Gastroesophageal sphincter (tissue), 4 donors: ENCODE measurements around the gene MYOG. TPM values are rescaled to one million over a fixed set of nuclear protein-coding genes. Genes with fewer than 3 reads are reported as not detected.

ENCODE experiments used
- ATAC-seq: fragments of 150-250 bp; one replicate; pipeline ENCODE4 v1.9.1; 2016; ENCODE audit warnings: mild to moderate bottlenecking, moderate library complexity
- H3K27ac ChIP-seq, 4 donors: fragments of 200-600 bp; sonication (generic) in 3 of 4; 1 replicate in 3 of 4; 2 replicates in 1 of 4; pipeline ENCODE4 v1.5.1; 2016 to 2019
- H3K27me3 ChIP-seq: fragments of 200-600 bp; sonication (generic); one replicate; pipeline ENCODE4 v1.5.1; 2019
- H3K36me3 ChIP-seq, 2 donors: fragments of 200-600 bp; sonication (generic); one replicate each; pipeline ENCODE4 v1.5.1; 2019; ENCODE audit warnings: control low read depth in 1 of 2
- H3K4me1 ChIP-seq, 3 donors: fragments of 200-600 bp; sonication (generic); 1 replicate in 2 of 3; 2 replicates in 1 of 3; pipeline ENCODE4 v1.5.1; 2016 to 2019; ENCODE audit warnings: control low read depth in 2 of 3
- H3K4me3 ChIP-seq, 2 donors: fragments of 200-600 bp; sonication (generic); one replicate each; pipeline ENCODE4 v1.5.1; 2019; ENCODE audit warnings: mild to moderate bottlenecking in 1 of 2, moderate library complexity in 1 of 2
- H3K9me3 ChIP-seq, 3 donors: fragments of 200-600 bp; sonication (generic); one replicate each; pipeline ENCODE4 v1.5.1; 2017 to 2019; ENCODE audit warnings: control low read depth in 2 of 3
- EP300 ChIP-seq: sonication (generic); formaldehyde crosslinking; IDR thresholded peaks from one replicate; pipeline ENCODE4 v1.6.1; 2017; ENCODE audit warnings: antibody characterized with exemption, mild to moderate bottlenecking
- POLR2A ChIP-seq, 2 donors: fragments of 450-650 bp; IDR thresholded peaks; one replicate each; pipeline ENCODE4 v1.6.1; 2017; ENCODE audit warnings: antibody characterized with exemption in 2 of 2, mild to moderate bottlenecking in 2 of 2, moderate library complexity in 1 of 2
- POLR2AphosphoS5 ChIP-seq: sonication (generic); formaldehyde crosslinking; IDR thresholded peaks from one replicate; pipeline ENCODE4 v1.6.1; 2017; ENCODE audit warnings: antibody characterized with exemption
- WGBS, 2 donors: methylation state at CpG; one replicate each; pipeline ENCODE4 v1.1.5; 2018; ENCODE audit warnings: low coverage in 1 of 2; 5-methylcytosine and 5-hydroxymethylcytosine counted together
- total RNA-seq, 4 donors: library from RNA; depleted of rRNA; stranded (reverse); fragments of >200 nt; gene quantifications; one replicate each; pipeline ENCODE4 v1.1.0, GENCODE V29; 2016
- TF ChIP-seq, protein P1 (sequence below), 4 experiments: fragments of 200-600 bp in 2 of 4; fragments of 450-650 bp in 2 of 4; sonication (generic) in 1 of 4; IDR thresholded peaks; one replicate each; pipeline ENCODE4 v1.5.1; 2017 to 2019; ENCODE audit warnings: antibody characterized with exemption in 4 of 4, mild to moderate bottlenecking in 2 of 4, moderate library complexity in 2 of 4

MYOG gene
- total RNA-seq, 4 donors from 2014 or later, result 0.35 TPM; not detected in 3

DNA sequence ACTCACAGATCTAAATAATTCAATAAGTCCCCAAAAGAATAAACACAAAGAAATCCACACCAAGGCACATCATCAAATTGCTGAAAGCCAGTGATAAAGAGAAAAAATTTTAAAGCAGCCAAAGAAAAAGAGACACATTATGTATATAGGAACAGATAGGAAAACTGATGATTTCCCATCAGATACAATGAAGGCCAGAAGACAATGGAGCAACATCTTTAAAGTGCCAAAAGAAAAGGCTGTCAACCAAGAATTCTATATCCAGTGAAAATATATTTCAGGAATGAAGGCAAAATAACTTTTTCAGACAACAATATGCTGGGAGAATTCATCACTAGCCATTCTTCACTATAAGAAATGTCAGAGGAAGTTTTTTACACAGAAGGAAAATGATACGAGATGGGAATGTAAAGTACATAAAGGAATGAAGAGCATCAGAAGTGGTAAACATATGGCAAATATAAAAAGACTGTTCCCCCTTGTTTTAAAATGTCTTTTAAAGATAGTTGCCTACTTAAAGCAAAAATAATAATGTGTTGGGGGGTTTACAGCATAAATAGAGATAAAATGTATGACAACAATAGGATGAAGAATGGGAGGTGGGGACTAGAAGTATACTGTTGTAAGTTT, 9.4 kb upstream of the MYOG start:
- WGBS, 2 donors, result 80 to 100% methylated on average over 1 of the region's 1 CpG
- no peak for ATAC-seq
- peaks cover 0 to 20% (median 0%) of the 10 kb centered on the region in 3 donors for H3K9me3 ChIP-seq
- TF ChIP-seq, protein P1, sequence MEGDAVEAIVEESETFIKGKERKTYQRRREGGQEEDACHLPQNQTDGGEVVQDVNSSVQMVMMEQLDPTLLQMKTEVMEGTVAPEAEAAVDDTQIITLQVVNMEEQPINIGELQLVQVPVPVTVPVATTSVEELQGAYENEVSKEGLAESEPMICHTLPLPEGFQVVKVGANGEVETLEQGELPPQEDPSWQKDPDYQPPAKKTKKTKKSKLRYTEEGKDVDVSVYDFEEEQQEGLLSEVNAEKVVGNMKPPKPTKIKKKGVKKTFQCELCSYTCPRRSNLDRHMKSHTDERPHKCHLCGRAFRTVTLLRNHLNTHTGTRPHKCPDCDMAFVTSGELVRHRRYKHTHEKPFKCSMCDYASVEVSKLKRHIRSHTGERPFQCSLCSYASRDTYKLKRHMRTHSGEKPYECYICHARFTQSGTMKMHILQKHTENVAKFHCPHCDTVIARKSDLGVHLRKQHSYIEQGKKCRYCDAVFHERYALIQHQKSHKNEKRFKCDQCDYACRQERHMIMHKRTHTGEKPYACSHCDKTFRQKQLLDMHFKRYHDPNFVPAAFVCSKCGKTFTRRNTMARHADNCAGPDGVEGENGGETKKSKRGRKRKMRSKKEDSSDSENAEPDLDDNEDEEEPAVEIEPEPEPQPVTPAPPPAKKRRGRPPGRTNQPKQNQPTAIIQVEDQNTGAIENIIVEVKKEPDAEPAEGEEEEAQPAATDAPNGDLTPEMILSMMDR (IDR thresholded peaks at IDR 0.05), result no peak
- TF ChIP-seq POLR2AphosphoS5, result no peak
- TF ChIP-seq EP300, result no peak
- TF ChIP-seq POLR2A (IDR thresholded peaks at IDR 0.05), result no peak
- peaks cover 5% of the 10 kb centered on the region for H3K27me3 ChIP-seq
- no peak overlapping the region for H3K4me3 ChIP-seq
- no peaks in the 10 kb centered on the region for H3K4me1 ChIP-seq
- no peak overlapping the region for H3K27ac ChIP-seq
- no peaks in the 10 kb centered on the region for H3K36me3 ChIP-seq

DNA sequence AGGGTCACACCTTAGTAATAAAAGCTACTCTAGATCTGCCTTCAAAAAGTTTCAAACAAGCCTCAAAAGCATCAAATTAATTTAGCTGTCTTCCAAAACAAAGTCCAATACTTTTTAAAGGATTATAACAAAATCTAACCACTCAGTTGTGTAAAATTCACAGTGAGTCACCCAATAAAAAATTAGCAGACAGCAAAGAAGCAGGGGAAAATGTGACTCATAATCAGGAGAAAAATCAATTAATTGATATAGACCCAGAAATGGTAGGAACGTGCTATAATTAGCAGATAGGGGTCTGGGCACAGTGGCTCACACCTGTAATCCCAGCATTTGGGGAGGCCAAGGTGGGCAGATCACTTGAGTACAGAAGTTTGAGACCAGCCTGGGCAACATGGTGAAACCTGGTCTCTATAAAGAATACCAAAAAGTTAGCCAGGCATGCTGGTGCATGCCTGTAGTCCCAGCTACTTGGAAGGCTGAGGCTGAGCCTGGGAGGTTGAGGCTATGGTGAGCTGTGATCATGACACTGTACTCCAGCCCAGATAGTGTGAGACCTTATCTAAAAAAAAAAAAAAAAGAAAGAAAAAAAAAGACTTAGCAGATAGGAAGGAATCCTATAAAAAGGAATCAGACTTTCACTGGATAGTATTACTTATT, 8.1 kb upstream of the MYOG start:
- Histone ChIP-seq H3K9me3 (peaks cover 0 to 20% (median 0%) of the 10 kb centered on the region in 3 donors), H3K27ac (no peak overlapping the region), H3K27me3 (no peaks in the 10 kb centered on the region), H3K36me3 (no peaks in the 10 kb centered on the region), H3K4me1 (no peaks in the 10 kb centered on the region), H3K4me3 (no peak overlapping the region)
- ATAC-seq, result no peak
- 81% methylated on average over 1 of the region's 1 CpG; no CpG with 5 or more reads in 1 of the 2 donors for WGBS, 2 donors
- TF ChIP-seq POLR2A (IDR thresholded peaks at IDR 0.05) (no peak), EP300 (no peak), POLR2AphosphoS5 (no peak)
- TF ChIP-seq, protein P1 (IDR thresholded peaks at IDR 0.05), result no peak

DNA sequence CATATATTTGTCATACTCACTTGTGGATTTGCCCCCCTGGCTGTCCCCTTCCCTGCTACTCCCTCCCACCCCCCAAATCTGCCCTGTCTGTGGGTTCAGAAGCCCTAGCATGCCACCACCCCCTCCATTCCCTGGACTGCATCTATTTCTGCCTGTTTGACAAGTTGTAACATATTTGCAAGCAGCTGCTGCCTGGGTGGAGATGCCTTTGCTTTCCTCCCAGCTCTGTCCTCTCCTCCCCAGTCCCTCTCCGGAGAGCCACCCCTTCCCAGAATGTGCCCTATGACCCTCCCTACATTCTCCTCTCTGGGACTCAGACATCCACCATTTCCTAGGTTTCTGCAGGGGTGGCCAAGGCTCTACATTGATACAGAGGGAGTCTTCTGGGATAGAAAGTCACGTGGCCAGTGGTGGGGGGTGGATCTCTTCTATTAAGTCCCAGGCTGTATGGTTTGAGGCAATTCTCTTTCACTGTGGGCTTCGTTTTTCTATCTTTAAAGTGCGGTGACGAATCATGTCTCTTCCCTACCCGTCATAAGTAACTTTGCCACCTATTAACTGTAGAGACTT, 6.0 kb upstream of the MYOG start:
- TF ChIP-seq, protein P1 (IDR thresholded peaks at IDR 0.05), result no peak
- no peak for TF ChIP-seq POLR2A (IDR thresholded peaks at IDR 0.05)
- H3K27me3 ChIP-seq, result no peaks in the 10 kb centered on the region
- no peak overlapping the region for H3K4me3 ChIP-seq
- no peaks in the 10 kb centered on the region for H3K4me1 ChIP-seq
- no peak overlapping the region for H3K27ac ChIP-seq
- WGBS, 2 donors, result 79 to 89% methylated on average over 3 to 6 of the region's 6 CpGs
- no peak for ATAC-seq
- no peaks in the 10 kb centered on the region for H3K36me3 ChIP-seq
- H3K9me3 ChIP-seq, result peaks cover 0 to 20% (median 0%) of the 10 kb centered on the region in 3 donors

DNA sequence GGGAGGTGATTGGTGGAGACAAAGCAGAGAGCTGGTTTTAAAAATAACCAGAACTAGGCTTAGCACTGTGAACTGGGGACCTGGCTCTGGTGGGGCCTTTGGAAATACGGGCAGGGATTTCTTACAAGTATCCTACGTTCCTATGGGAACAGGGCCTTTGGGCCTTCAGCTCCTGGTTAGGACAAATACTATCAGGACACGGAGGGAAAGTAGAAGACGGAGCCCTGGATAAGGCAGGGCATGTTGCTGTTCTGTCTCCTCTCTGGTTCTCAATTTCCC, 5.3 kb upstream of the MYOG start:
- H3K9me3 ChIP-seq, result peaks cover 0 to 20% (median 0%) of the 10 kb centered on the region in 3 donors
- no peaks in the 10 kb centered on the region for H3K4me1 ChIP-seq
- no peaks in the 10 kb centered on the region for H3K36me3 ChIP-seq
- WGBS, 2 donors, result 68 to 95% methylated on average over 3 to 4 of the region's 4 CpGs
- no peak overlapping the region for H3K27ac ChIP-seq
- H3K4me3 ChIP-seq, result no peak overlapping the region
- H3K27me3 ChIP-seq, result no peaks in the 10 kb centered on the region
- no peak for TF ChIP-seq POLR2A (IDR thresholded peaks at IDR 0.05)
- TF ChIP-seq EP300, result no peak
- TF ChIP-seq, protein P1 (IDR thresholded peaks at IDR 0.05), result no peak
- no peak for TF ChIP-seq POLR2AphosphoS5
- no peak for ATAC-seq
